22Rv1 (cell line): ENCODE data around the gene TLE3.

Experiments
- H3K27ac ChIP-seq: fragments of 450-650 bp; 2 replicates; pipeline ENCODE4 v1.5.1; 2017
- ZFX ChIP-seq: fragments of 450-650 bp; IDR thresholded peaks from 2 replicates; pipeline ENCODE4 v1.6.1; 2017; ENCODE audit warnings: antibody characterized with exemption, borderline replicate concordance
- TF ChIP-seq, protein P1 (sequence below): fragments of 450-650 bp; IDR thresholded peaks from 2 replicates; pipeline ENCODE4 v1.5.1; 2017; ENCODE audit warnings: mild to moderate bottlenecking

The TLE3 gene

DNA sequence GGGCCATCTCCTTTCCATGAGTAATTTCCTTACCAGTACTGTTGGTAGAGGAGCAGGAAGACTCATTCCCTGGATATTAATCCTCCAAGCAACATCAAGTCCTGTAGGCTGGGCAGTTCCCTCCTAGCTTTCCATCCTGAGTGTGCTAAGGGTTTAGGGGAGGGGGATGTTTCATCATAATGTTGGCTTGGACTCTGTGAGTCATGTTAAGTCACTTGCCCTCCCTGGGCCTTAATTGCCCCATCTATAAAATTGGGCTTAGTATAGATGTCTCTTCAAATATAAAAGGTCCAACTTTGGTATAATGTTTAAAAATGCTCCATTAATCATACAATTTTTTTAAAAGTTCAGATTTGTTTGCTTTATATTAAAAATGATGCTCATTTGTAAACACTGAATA lies 52.7 kb downstream of the TLE3 start:
- TF ChIP-seq, protein P1, sequence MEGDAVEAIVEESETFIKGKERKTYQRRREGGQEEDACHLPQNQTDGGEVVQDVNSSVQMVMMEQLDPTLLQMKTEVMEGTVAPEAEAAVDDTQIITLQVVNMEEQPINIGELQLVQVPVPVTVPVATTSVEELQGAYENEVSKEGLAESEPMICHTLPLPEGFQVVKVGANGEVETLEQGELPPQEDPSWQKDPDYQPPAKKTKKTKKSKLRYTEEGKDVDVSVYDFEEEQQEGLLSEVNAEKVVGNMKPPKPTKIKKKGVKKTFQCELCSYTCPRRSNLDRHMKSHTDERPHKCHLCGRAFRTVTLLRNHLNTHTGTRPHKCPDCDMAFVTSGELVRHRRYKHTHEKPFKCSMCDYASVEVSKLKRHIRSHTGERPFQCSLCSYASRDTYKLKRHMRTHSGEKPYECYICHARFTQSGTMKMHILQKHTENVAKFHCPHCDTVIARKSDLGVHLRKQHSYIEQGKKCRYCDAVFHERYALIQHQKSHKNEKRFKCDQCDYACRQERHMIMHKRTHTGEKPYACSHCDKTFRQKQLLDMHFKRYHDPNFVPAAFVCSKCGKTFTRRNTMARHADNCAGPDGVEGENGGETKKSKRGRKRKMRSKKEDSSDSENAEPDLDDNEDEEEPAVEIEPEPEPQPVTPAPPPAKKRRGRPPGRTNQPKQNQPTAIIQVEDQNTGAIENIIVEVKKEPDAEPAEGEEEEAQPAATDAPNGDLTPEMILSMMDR = no peak
- TF ChIP-seq ZFX = no peak
- H3K27ac ChIP-seq = no peak overlapping the region

DNA sequence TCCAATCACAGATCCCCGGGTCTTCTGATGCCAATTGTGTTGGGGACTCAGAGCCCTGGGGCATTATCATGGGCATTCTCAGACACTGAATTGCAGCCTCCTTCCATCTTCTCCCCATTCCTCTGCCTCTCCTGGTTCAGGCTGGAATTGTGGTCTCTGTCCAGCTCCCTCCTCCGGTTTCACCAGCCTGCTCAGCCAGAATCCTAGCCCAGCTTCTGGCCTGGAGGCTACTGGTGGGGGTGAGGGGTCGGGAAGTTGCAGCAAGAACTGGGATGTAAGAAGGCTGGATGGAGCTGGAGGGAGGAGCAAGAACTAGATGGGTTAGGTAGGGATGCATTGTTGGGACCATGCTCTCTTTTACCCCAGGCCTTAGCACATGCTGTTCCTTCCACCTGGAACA lies 53.5 kb downstream of the TLE3 start:
- H3K27ac ChIP-seq = no peak overlapping the region
- TF ChIP-seq ZFX = no peak
- TF ChIP-seq, protein P1 = no peak

DNA sequence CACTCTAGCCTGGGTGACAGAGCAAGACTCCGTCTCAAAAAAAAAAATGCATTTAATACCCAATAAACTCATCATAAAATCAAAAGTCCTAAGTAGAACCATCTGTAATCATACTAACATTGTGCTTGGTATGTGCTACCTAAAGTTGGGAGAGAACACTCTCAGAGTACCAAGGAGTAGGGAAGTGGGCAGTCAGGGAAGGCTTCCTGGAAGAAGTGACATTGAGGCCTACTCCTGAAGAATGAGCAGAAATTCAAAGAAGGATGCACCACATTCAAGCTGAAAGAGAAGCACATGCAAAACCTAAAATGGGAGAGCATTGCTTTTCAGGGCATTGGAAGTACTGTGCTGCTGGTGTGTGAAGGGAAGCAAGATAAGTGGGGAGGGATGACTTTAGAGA lies 54.1 kb downstream of the TLE3 start:
- H3K27ac ChIP-seq = no peak overlapping the region
- TF ChIP-seq ZFX = no peak
- TF ChIP-seq, protein P1 = no peak

DNA sequence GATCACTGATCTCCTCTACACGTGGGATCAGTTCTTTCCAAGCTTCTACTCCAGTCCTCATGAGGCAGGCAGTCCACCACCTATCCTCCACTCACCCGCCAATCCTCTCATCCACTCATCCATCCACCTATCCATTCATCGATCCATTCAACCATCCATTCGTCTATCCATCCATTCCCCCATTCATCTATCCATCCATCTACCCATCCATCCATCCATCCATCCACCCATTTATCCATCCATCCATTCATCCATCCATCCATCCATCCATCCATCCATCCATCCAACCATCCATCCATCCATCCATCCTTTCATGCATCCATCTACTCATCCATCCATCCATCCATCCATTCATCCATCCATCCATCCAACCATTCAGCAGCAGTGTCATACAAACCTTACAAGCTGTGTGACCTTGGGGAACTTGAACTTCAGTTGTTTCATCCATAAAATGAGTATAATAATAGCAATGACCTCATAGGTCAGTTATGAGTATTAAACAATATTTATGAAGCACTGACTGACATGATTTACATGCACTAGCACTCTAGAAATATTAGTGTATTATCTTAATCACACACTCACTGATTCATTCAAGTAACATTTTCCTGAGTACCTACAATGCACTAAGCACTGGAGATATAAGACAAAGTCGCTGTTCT lies 55.0 kb downstream of the TLE3 start:
- TF ChIP-seq, protein P1 = no peak
- TF ChIP-seq ZFX = no peak
- H3K27ac ChIP-seq = no peak overlapping the region

DNA sequence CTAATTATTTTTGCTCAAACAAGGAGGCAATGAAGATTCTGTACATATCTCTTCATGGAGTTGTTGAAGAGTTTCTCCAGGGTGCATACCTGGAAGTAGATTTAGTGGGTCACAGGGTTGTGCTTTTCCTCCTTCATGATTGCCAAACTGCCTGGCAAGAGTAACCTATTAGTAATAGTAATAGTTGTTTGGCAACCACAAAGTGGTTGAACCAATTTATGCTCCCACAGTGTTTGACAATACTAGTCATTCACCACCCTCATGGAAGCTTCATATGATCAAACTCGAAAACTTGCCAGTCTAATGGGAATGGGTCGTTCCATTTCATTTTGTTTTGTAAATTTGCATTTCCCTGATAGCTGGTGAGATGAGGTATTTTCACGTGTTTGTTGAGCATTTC lies 57.8 kb downstream of the TLE3 start:
- H3K27ac ChIP-seq = no peak overlapping the region
- TF ChIP-seq, protein P1 = no peak
- TF ChIP-seq ZFX = no peak

DNA sequence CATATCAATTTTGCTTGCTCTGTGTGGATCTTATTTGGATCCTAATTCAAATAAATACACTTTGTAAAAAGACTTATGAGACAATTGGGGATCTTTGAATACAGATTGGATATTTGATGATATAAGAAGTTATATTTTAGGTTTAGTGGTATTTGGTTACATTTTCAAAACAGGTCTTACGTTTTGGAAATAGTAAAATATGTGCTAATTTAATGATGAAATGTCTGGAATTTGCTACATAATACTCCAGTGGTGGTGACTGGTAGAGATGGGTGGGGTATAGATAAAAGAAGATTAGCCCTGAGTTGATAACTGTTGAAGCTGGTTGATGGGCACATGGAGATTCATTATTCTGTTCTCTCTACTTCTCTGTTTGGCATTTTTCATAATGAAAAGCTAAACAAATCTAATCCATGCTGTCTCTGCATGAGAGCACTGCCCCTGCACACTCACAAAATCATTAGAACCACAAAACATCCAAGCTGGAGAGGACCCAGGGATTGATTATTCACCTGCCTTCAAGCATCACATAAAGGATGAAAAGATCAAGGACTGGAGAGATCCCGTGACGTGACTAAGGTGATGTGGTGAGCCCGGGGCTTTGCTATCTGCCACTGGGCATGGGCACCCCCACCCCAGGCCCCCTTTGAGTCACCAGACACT lies 58.9 kb downstream of the TLE3 start:
- no peak overlapping the region for H3K27ac ChIP-seq
- TF ChIP-seq ZFX = no peak
- TF ChIP-seq, protein P1 = no peak

DNA sequence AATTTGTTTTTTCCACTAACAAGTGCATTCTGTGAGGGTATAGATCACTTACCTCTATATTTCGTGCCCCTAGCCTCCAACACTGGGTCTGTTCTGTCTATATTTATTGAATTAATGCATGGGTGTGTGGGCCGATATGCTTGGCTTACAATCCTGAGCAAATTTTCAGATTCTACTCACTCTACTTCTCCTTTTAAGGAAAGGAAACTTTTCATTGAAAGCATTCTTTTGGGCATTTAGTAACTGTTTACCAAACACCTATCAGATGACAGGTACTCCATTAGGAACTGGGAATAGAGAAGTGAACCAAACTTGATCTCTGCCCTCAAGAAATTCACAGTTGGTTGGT lies 60.5 kb downstream of the TLE3 start:
- TF ChIP-seq ZFX = no peak

More for the DNA sequence above, 60.5 kb downstream of the TLE3 start:
- no peak overlapping the region for H3K27ac ChIP-seq
